Peyer's patch (tissue), 4 donors: ENCODE measurements around the gene LDLRAD3.

Source experiments
- POLR2A ChIP-seq, 2 donors: fragments of 450-650 bp; IDR thresholded peaks; one replicate each; pipeline ENCODE4 v1.5.1; 2017; ENCODE audit warnings: antibody characterized with exemption in 2 of 2, mild to moderate bottlenecking in 2 of 2, moderate library complexity in 2 of 2
- TF ChIP-seq, protein P1 (sequence below), 6 experiments: fragments of 450-650 bp in 4 of 6; fragments of 200-600 bp in 2 of 6; sonication (generic) in 1 of 6; IDR thresholded peaks; one replicate each; pipeline ENCODE4 v1.5.1; 2017 to 2019; ENCODE audit warnings: antibody characterized with exemption in 6 of 6, mild to moderate bottlenecking in 3 of 6, moderate library complexity in 1 of 6

DNA sequence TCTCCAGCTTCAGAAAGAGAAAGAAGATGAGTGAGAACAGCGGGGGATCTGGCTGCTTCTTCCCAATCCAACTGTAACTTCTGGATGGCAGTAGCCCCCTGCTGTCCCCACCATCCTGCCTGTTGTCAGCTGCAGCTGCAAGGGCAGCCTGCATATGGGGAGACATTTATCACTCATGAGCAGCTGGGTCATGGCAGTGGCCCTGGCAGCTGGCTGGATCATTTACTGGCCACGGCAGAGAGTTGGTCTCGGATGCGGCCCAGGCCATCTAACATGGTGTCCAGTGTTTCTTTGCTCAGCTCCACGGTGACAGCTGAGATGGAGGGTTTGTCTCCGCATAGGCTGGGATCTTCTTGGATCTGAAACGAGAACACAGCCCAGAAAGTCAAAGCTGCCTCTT lies 330.6 kb downstream of the LDLRAD3 start:
- TF ChIP-seq, protein P1, sequence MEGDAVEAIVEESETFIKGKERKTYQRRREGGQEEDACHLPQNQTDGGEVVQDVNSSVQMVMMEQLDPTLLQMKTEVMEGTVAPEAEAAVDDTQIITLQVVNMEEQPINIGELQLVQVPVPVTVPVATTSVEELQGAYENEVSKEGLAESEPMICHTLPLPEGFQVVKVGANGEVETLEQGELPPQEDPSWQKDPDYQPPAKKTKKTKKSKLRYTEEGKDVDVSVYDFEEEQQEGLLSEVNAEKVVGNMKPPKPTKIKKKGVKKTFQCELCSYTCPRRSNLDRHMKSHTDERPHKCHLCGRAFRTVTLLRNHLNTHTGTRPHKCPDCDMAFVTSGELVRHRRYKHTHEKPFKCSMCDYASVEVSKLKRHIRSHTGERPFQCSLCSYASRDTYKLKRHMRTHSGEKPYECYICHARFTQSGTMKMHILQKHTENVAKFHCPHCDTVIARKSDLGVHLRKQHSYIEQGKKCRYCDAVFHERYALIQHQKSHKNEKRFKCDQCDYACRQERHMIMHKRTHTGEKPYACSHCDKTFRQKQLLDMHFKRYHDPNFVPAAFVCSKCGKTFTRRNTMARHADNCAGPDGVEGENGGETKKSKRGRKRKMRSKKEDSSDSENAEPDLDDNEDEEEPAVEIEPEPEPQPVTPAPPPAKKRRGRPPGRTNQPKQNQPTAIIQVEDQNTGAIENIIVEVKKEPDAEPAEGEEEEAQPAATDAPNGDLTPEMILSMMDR (IDR thresholded peaks at IDR 0.05) = no peak
- no peak for TF ChIP-seq POLR2A (IDR thresholded peaks at IDR 0.05)
